GM21786 (cell line): ENCODE data around the gene FOXF1.

ENCODE experiments used
- ATAC-seq: cut with Tn5 transposase; IDR thresholded peaks from one replicate; pipeline ENCODE4 v1.9.1; 2021; ENCODE audit not compliant: unreplicated experiment

The FOXF1 gene

GRCh38 chr16:86503830-86504229, 6.5 kb upstream of the FOXF1 start:
- no peak for ATAC-seq

- no peak for ATAC-seq
These were observed 5.8 kb upstream of the FOXF1 start for GRCh38 chr16:86504315-86505184.

- no peak for ATAC-seq
These were observed 5.0 kb upstream of the FOXF1 start for GRCh38 chr16:86505185-86505898.

- no peak for ATAC-seq
These were observed 4.1 kb upstream of the FOXF1 start for GRCh38 chr16:86505899-86506864.

GRCh38 chr16:86507173-86508027, 2.9 kb upstream of the FOXF1 start:
- ATAC-seq, result no peak

GRCh38 chr16:86508028-86508946, 2.0 kb upstream of the FOXF1 start:
- no peak for ATAC-seq

- no peak for ATAC-seq
These were observed 1.2 kb upstream of the FOXF1 start for GRCh38 chr16:86508947-86509758.

- no peak for ATAC-seq
These were observed 415 bp upstream of the FOXF1 start for GRCh38 chr16:86509759-86510464.

GRCh38 chr16:86511317-86512161, 1.2 kb downstream of the FOXF1 start:
- ATAC-seq, result no peak

- ATAC-seq, result no peak
These were observed 2.1 kb downstream of the FOXF1 start for GRCh38 chr16:86512301-86512859.

GRCh38 chr16:86512860-86513470, 2.6 kb downstream of the FOXF1 start:
- ATAC-seq, result no peak

GRCh38 chr16:86513471-86514277, 3.3 kb downstream of the FOXF1 start:
- ATAC-seq, result no peak

- no peak for ATAC-seq
These were observed 4.4 kb downstream of the FOXF1 start for GRCh38 chr16:86514481-86515376.

- ATAC-seq, result no peak
These were observed 5.1 kb downstream of the FOXF1 start for GRCh38 chr16:86515413-86515776.
